Measurements from ENCODE around the gene ATP5PD.

The ATP5PD gene

GRCh38 chr17:74992223-74992622, 54.5 kb downstream of the ATP5PD start:
- TF ChIP-seq CTCF (conservative IDR thresholded peaks at IDR 0.05; ENCODE audit: control insufficient read depth, insufficient read depth, low read depth, low read length), result no peak
- no peak overlapping the region for H3K4me3 ChIP-seq (ENCODE audit: control insufficient read depth, low read depth, low read length)
- DNase-seq (ENCODE audit: low read depth), result no peak

GRCh38 chr17:74990581-74991105, 56.1 kb downstream of the ATP5PD start:
- no peak for DNase-seq (ENCODE audit: low read depth)
- H3K4me3 ChIP-seq (ENCODE audit: control insufficient read depth, low read depth, low read length), result no peak overlapping the region
- no peak for TF ChIP-seq CTCF (conservative IDR thresholded peaks at IDR 0.05; ENCODE audit: control insufficient read depth, insufficient read depth, low read depth, low read length)

Measured in fibroblast of mammary gland (primary cell).